Left renal pelvis (tissue), 4 donors: Measurements from ENCODE around the gene ETFA. TPM values are rescaled to one million over a fixed set of nuclear protein-coding genes. Genes with fewer than 3 reads are reported as not detected.
"Not testable (repeated sequence)": the region's sequence is repeated elsewhere in the genome, so short reads cannot be mapped to it uniquely, and the experiment has no call there.

Experiments
- DNase-seq, 4 donors: peaks; one replicate each; pipeline ENCODE4 v3.0.0-alpha.2; 2013; ENCODE audit warnings: low read depth in 4 of 4, low spot score in 3 of 4
- polyA plus RNA-seq, 4 donors: library from polyadenylated mRNA; unstranded; fragments of 120-200 nt; gene quantifications; one replicate each; pipeline ENCODE4 v1.2.1, GENCODE V29; 2013; ENCODE audit not compliant: insufficient read length in 4 of 4

Gene ETFA
- polyA plus RNA-seq, 4 donors: 103 to 170 (median 163) TPM

DNA sequence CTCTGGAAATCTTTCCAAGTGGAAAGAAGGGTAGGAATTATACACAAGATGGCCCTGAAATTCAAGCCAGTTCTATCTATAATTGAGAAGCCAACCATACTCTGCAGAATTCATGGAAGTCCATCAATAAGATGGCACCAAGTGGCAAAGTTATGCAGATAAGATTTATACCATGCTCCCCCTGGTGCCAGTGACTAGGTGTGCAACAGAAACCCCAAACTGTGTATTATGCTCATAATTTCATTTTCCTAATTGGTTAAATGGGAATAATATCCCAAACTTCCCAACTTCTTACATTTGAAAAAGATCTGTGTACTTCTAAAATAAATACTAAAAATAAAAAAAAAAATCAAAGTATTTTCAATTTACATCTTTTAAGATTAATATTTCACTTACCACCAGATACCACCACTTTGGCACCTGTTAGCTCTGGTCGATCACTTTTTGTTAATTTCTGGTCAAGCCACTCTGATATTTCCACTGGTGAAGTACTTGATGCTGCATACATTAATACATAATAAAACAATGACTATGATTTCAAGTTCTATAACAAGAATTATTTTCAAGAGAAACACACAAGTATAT, 25.9 kb downstream of the ETFA start:
- no peak for DNase-seq

DNA sequence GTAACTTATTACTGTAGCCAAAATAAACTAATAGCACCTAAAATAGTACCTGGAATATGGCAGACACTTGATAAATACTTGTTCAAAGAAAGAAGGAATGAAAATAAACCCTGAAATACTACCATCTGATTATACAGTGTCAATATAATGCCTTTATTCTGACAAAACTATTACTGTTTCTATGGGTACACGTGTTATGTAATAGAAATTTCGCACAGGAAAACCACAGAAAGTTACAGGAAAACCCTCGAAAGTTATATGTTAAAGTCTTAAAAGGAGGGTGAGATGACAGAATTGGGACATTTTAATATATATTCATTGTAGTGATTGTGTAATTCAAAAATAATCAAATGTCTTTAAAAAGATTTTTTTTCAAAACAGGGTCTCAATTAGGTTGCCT, 28.8 kb downstream of the ETFA start:
- no peak for DNase-seq

DNA sequence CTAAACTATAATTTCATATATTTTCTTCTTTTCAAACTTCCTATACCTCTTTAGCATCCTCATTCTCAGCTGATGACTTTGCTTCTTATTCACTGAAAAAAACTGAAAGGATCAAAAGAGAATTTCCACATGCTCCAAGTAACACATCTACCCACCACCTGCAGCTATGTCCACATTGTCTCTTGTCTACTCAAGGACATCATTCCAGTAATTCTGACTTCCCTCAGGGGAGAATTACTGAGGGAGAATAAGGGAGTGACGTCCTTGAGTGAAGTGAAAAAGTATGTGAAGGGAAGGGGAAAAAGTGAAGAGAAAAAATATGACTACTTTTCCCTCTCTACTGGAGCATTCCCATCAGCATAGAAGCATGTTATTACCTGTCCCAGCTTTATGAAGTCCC, 32.6 kb downstream of the ETFA start:
- no peak for DNase-seq

GRCh38 chr15:76274821-76275220, 36.4 kb downstream of the ETFA start:
- no peak for DNase-seq

DNA sequence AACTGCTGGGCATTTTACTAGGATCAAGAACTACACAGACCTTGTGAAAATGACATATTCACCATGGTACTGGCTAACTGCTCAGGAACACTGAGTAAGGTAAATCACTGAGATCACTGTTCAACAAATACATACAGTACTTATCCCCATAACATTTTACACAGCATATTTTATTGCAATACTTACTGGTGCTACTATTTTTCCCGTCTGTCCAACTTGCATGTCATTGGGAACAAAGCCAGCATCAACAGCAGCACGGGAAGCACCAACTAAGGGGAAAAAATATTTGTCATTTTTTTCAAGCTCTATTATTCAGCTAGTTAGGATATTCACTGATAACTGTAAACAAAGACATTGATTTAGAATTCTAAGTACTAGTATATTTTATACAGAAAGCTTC, 37.0 kb downstream of the ETFA start:
- DNase-seq: no peak

DNA sequence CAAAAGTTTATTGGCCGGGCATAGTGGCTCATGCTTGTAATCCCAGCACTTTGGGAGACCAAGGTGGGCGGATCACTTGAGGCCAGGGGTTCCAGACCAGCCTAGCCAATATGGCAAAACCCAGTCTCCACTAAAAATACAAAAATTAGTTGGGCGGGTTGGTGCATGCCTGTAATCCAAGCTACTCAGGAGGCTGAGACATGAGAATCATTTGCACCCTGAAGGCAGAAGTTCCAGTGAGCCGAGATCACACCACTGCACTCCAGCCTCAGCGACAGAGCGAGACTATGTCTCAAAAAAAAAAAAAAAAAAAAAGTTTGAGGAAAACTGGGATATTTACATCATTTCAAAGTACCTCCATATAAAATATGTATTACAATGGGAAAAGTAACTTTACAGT, 40.4 kb downstream of the ETFA start:
- no peak for DNase-seq

- no peak for DNase-seq
These were observed 44.2 kb downstream of the ETFA start for GRCh38 chr15:76267077-76267476.

DNA sequence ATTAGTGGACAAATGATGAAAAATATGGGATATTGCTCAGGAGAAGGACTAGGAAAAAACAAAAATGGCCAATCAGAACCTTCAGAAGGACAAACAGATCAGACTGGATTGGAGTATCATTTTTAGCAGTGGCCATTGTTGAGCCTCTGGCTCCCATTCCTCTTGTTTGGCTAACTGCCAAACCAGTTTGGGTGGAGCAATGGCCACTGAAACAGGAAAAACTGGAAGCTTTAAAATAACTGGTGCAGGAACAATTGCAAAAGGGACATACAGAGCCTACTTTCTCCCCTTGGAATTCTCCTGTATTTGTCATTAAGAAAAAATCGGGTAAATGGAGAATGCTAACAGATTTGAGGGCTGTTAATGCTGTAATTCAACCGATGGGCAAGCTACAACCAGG, 45.5 kb downstream of the ETFA start:
- DNase-seq: not testable (repeated sequence)

GRCh38 chr15:76260246-76260938, 50.9 kb downstream of the ETFA start:
- DNase-seq: no peak

DNA sequence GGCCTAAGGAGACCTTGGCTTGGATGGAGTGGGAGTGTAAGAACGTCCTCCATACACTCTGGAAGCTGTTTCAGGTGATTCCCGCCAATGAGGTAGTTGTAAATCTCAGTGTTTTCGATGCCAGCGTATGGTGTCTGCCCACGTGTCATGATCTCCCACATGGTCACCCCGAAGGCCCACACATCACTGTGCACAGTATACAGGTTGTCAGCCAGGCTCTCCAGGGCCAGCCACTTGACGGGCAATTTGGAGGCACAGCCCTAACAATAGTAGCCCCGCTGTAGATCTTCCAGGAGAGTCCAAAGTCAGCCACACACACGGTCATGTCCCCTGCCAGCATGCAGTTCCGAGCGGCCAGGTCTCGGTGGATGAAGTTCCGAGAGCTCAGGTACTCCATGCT, 51.9 kb downstream of the ETFA start:
- no peak for DNase-seq

- no peak for DNase-seq
These were observed 52.8 kb downstream of the ETFA start for GRCh38 chr15:76258460-76258859.

- no peak for DNase-seq
These were observed 57.4 kb downstream of the ETFA start for GRCh38 chr15:76253691-76254473.

GRCh38 chr15:76252249-76252648, 59.0 kb downstream of the ETFA start:
- no peak for DNase-seq

DNA sequence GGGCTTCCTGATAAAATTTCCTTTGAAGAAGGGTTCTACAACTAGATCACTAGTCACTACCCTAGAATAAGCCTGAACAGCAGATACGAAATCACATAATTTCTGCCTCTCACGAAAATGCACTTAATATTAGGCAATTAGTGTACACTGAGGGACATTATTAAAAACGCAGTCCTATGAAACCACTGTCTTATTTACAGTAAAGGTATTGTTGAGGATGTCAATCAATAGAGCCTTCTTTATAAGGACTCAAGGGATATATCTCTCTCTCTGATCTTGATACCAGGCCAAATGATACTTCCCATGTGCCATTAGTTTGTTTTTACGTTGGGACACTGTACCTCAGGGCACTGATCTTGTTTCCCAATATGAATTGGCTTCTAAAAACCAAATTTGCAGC, 59.6 kb downstream of the ETFA start:
- DNase-seq: no peak

GRCh38 chr15:76245072-76245610, 66.1 kb downstream of the ETFA start:
- DNase-seq: no peak

DNA sequence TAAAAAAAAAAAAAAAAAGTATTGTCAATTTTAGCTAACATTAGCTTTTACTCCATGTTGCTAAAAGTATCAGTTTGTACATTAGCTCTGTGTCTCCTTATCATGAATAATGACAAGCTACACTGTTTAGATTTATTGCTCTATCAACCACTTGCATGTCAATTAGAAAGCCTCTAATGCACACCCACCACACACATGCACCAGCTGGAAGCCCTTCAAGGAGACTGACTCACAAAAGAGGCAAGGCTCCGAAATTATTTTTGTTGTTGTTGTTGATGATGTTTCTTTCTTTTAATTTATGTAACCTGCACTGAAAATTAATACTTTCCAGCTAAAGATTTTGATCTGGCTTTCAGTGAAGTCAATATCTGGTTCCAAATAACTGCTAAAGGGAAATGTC, 71.5 kb downstream of the ETFA start:
- DNase-seq: no peak

GRCh38 chr15:76236350-76236749, 74.9 kb downstream of the ETFA start:
- no peak for DNase-seq

DNA sequence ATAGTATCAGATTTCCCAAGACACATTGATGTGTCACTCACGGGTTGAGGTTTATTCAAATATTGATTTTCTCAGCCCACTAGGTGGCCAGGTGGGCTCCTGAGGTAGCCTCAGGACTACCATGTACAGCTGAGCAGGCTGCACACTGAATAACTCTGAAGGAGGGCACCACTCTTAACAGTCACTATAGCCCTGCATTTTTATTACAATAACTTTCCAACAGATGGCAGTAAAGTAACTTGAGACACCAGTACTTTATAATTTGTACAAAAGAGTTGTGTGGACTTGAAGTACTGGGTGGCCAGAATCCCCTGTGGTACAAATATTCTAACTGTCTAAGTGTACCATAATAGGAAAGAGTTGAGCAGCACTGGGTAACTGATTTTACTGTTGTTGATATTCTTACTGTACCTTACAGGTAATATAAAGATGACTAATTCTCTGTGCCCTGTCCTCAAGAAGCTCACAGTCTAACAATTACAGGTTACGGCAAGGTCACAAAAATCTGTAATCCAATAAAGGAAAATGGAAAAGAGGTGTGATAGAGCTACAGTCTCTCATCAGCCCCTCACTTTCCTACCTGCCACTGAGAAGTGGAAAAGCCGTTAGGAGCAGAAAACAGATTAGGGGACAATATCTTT, 76.0 kb downstream of the ETFA start:
- no peak for DNase-seq

- no peak for DNase-seq
These were observed 76.9 kb downstream of the ETFA start for GRCh38 chr15:76234337-76234889.

DNA sequence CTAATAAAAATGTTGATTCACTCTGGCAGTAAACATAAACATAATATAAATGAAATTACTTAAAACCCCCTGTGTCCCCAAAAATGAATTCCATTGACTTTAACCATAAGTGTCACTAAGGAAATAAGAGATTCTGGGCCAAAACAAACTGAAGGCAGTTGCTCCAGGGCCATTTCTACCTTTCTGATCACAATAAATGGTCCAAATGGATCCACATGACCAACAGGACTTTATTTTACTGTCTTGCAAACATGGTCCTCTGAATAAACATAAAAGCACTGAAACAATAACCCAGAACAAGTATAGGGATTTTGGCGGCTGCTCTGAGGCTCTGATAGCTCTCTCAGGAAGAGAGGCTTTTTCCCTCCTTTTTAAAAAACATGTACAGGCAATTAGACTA, 77.3 kb downstream of the ETFA start:
- DNase-seq: no peak

- DNase-seq: no peak
These were observed 82.0 kb downstream of the ETFA start for GRCh38 chr15:76229266-76229665.
